Hepatocyte (in vitro differentiated cells): ENCODE results near the gene AHNAK.

Experiments used
- CTCF ChIP-seq: fragments of 200-600 bp; sonication (generic); IDR thresholded peaks from 2 replicates; pipeline ENCODE4 v1.5.1; 2016; ENCODE audit warnings: antibody characterized with exemption, mild to moderate bottlenecking; ENCODE audit not compliant: poor library complexity
- EZH2phosphoT487 ChIP-seq: fragments of 200-600 bp; sonication (generic); IDR thresholded peaks from one replicate; pipeline ENCODE4 v1.6.1; 2018; ENCODE audit warnings: antibody characterized with exemption, mild to moderate bottlenecking, low read depth, moderate library complexity; ENCODE audit not compliant: unreplicated experiment, severe bottlenecking

- TF ChIP-seq EZH2phosphoT487 (no peak), CTCF (no peak)
These were observed 54.9 kb downstream of the AHNAK start for GRCh38 chr11:62491571-62492329.
